NOMO-1 treated with dmso at 0.1 percent for 144 hours (cell line): ENCODE data around the gene TBC1D13.

Experiments used
- DNase-seq: peaks from one replicate; lab custom pipeline; 2025; ENCODE audit not compliant: unreplicated experiment; lab: John Stamatoyannopoulos, UW

TBC1D13 gene

GRCh38 chr9:128819716-128820664 lies 32.9 kb downstream of the TBC1D13 start:
- no peak for DNase-seq

- no peak for DNase-seq
Measured at GRCh38 chr9:128820665-128821583, 33.9 kb downstream of the TBC1D13 start.

DNA sequence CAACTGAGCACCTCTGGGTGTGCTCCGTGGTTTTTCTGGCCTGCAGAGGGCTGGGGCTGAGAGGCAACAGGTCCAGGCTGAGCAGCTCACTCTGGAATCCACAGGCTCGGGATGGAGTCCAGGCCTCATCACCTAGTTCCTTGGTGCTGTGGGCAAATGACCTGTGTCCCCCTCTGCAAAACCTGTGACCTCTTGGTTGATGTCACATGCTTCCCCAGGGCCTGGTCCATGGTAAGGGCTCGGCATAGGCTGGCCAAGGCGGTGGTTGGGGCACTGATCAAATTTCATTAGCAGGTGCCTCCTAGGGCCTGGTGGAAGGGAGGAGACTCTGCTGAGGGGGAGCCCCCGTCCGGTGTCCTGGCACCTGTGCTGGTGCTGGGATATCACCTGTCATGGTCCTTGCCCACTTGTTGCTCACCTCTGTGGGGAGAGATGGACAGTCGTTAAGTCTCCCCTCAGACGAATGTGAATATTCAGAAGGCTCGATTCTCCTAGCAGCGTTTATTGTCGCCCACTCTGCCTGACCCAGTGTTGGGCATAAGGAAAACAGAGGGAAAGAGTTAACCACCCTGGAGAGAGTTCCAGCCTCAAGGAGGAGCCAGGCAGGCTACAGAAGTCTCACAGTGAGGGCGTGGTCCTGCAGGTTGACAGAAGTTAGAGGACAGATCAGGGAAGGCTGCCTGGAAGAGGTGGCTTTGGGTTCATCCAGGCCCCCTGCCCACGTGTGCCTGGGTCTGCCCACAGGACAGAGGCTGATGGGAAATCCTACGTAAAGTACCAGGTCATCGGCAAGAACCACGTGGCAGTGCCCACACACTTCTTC lies 34.7 kb downstream of the TBC1D13 start:
- DNase-seq, result no peak

GRCh38 chr9:128822407-128823042 lies 35.5 kb downstream of the TBC1D13 start:
- DNase-seq, result no peak

DNA sequence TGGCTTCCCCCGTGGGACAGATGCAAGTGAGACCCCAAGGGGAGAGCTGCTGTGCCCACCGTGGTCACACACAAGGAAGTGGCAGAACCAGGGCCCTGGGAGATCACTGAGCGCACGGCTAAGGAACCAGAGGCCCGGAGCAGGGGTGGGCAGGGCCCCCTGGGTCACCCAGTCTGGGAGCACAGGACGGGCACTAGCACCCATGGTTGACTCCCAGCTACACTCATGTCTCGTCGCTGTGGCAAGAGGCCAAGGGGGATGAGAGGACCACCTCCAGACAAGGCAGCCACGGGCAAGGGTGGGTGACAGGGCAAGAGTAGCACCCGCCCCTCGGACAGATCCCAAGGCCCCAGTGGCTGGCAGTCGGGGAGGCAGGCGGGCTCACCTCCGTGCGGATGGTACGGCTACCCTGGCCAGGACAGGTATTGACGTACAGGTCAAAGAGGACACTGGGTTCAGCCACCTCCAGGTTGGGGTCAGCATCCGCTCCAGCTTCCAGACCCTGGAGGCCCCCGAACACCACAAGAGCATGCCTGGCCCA lies 36.4 kb downstream of the TBC1D13 start:
- no peak for DNase-seq

GRCh38 chr9:128823903-128824406 lies 36.9 kb downstream of the TBC1D13 start:
- no peak for DNase-seq

- DNase-seq, result no peak
Measured at GRCh38 chr9:128824911-128825310, 37.9 kb downstream of the TBC1D13 start.

DNA sequence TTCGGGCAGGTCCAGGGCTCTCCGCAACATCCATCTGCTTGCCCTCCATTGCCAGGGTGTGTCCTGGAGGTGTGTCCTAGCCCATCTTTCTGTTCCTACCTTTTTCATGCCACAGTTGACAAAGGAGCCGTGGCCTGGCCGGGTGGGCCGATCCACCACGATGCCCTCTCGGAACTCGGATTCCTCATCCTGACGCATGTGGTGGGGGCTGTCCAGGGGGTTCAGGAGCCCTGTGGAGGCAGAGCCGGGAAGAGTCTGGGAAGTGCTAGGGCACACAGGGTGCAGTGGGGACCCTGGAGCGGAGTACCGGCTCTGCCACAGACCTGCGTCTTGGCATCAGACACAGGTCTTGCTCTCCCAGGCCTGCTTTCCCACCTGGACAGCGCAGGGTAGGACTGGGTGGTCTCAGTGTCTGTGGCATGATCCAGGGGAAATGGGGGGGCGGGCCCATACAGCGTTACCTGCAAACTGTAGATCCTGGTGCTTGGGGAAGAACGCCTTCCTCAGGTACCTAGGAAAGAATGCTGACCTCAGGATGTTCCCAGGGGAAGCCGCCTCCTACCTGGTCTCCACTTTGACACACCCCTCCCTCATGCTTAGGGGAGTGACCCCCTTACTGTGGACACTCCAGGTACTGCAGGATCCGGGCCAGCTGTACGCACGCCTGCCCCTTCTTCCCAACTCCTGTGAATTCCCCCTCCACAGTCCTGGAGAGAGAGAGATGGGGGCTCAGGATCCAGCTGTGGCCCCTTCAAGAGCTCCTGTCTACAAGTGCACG lies 39.1 kb downstream of the TBC1D13 start:
- no peak for DNase-seq

DNA sequence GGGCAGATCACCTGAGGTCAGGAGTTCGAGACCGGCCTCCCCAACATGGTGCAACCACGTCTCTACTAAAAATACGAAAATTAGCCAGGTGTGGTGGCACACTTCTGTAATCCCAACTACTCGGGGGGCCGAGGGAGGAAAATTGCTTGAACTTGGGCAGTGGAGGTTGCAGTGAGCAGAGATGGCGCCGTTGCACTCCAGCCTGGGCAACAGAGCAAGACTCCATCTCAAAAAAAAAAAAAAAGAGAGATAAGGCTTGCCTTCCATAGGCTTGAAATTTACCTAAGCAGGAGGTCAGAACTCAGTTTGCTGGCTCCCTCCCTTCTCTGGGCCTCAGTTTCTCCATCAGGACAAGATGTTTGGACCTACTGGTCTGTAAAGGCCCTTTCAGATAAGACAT lies 41.2 kb downstream of the TBC1D13 start:
- DNase-seq, result no peak

GRCh38 chr9:128828719-128829452 lies 41.8 kb downstream of the TBC1D13 start:
- DNase-seq, result no peak

GRCh38 chr9:128829477-128830251 lies 42.6 kb downstream of the TBC1D13 start, which contains the start of gene SPOUT1:
Gene SPOUT1, minus strand, starts transcription at chr9:128829794. Its CDS starts 14 bp downstream, at chr9:128829780.
- peak; percentile 95 for DNase-seq

GRCh38 chr9:128833696-128834095 lies 46.6 kb downstream of the TBC1D13 start:
- DNase-seq, result no peak

- DNase-seq, result no peak
Measured at GRCh38 chr9:128835246-128836210, 48.5 kb downstream of the TBC1D13 start.

DNA sequence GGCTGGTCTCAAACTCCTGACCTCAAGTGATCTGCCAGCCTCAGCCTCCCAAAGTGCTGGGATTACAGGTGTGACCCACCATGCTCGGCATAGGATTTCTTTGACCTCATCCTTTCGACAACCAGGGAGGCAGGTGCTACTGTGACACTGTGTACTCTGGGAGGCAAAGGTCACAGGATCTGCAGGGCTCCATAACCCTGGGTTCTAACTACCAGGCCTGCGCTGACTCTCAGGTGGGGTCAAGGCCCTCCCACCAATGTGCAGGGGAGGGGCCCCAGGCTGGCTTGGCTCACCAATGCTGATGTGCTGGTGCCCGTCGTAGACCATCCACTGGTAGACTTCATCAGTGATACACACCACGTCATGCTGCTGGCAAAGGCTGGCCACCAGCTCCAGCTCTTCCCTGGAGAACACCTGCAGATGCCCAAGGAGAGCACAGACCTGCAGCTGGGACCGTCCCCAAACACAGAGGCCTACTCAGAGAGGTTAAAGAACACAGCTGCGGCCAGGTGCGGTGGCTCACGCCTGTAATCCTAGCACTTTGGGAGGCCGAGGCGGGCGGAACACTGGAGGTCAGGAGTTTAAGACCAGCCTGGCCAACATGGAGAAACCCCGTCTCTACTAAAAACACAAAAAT lies 49.6 kb downstream of the TBC1D13 start:
- no peak for DNase-seq

- DNase-seq, result no peak
Measured at GRCh38 chr9:128838338-128838737, 51.3 kb downstream of the TBC1D13 start.

GRCh38 chr9:128840524-128840923 lies 53.5 kb downstream of the TBC1D13 start:
- DNase-seq, result no peak
